GM12878 (cell line): ENCODE results near the gene DHCR7. TPM values are rescaled to one million over a fixed set of nuclear protein-coding genes. Genes with fewer than 3 reads are reported as not detected.

Experiments used
- ATAC-seq: fragments of 200-7000 bp; cut with Tn5 transposase; 3 replicates; pipeline ENCODE4 v1.9.1; 2020; ENCODE audit warnings: mild to moderate bottlenecking, moderate library complexity
- BruUV-seq: library from RNA; stranded (reverse); fragments of 400-500 nt; replicated peaks from 2 replicates; lab custom pipeline; 2021; lab: Mats Ljungman, UMichigan
- CTCF ChIA-PET: fragments of 300-600 bp; sonication (Branson Sonifier 250); formaldehyde crosslinking; extraction: SDS; loops from one replicate; lab custom pipeline; 2021; ENCODE audit warnings: inconsistent platforms; lab: Yijun Ruan, JAX
- POLR2A ChIA-PET: fragments of 350-600 bp; formaldehyde crosslinking; extraction: SDS; loops from one replicate; lab custom pipeline; 2021; ENCODE audit warnings: inconsistent platforms; lab: Charles Lee
- RAD21 ChIA-PET: fragments of 300-600 bp; sonication (Branson Sonifier 250); formaldehyde crosslinking; loops from one replicate; lab custom pipeline; 2023; ENCODE audit warnings: antibody characterized with exemption; ENCODE audit not compliant: unreplicated experiment; lab: Charles Lee
- SMC1A ChIA-PET: fragments of 300-600 bp; sonication (Branson Sonifier 250); formaldehyde crosslinking; loops from one replicate; lab custom pipeline; 2023; ENCODE audit not compliant: unreplicated experiment, uncharacterized antibody; lab: Charles Lee
- DNase-seq: peaks from one replicate; pipeline ENCODE4 v3.0.0-alpha.2; 2011; ENCODE audit warnings: low read depth, low spot score
- FAIRE-seq: peaks from 3 replicates; lab custom pipeline; 2011; peaks lifted over from hg19 to GRCh38; lab: Jason Lieb, UNC
- H2AFZ ChIP-seq: 2 replicates; pipeline ENCODE4 v1.6.0; 2011; ENCODE audit warnings: low read depth, low read length, control low read depth; ENCODE audit not compliant: control insufficient read depth
- H3K27ac ChIP-seq: 2 replicates; pipeline ENCODE4 v1.5.1; 2011; ENCODE audit warnings: control low read depth; ENCODE audit not compliant: control insufficient read depth, insufficient read depth
- H3K27me3 ChIP-seq, 2 experiments: replicated peaks in 1 of 2; 2 replicates each; pipeline versions ENCODE4 v1.6.0 to v1.6.1; 2011; ENCODE audit warnings: low read length in 1 of 2; ENCODE audit not compliant: control insufficient read depth in 2 of 2, insufficient read depth in 2 of 2
- H3K36me3 ChIP-seq, 2 experiments: 2 replicates each; pipeline ENCODE4 v1.5.1; 2011; ENCODE audit warnings: low read length in 1 of 2; ENCODE audit not compliant: control insufficient read depth in 2 of 2, insufficient read depth in 2 of 2
- H3K4me1 ChIP-seq: 2 replicates; pipeline ENCODE4 v1.6.1; 2011; ENCODE audit warnings: mild to moderate bottlenecking, low read length, moderate library complexity, mixed read lengths; ENCODE audit not compliant: control insufficient read depth, insufficient read depth
- H3K4me2 ChIP-seq: 2 replicates; pipeline ENCODE4 v1.6.0; 2011; ENCODE audit warnings: control low read depth; ENCODE audit not compliant: control insufficient read depth, insufficient read depth
- H3K4me3 ChIP-seq: fragments of 200-600 bp; sonication (generic); 2 replicates; pipeline ENCODE4 v1.5.1; 2016
- H3K79me2 ChIP-seq: 2 replicates; pipeline ENCODE4 v1.6.0; 2011; ENCODE audit warnings: low read length; ENCODE audit not compliant: control insufficient read depth, insufficient read depth
- H3K9ac ChIP-seq: 2 replicates; pipeline ENCODE4 v1.8.0; 2011; ENCODE audit warnings: low read length, control low read depth, mixed read lengths; ENCODE audit not compliant: control insufficient read depth, insufficient read depth
- H3K9me3 ChIP-seq: replicated peaks from 3 replicates; pipeline ENCODE4 v1.5.1; 2011; ENCODE audit warnings: mild to moderate bottlenecking, low read length; ENCODE audit not compliant: control insufficient read depth, insufficient read depth
- H4K20me1 ChIP-seq: 2 replicates; pipeline ENCODE4 v1.6.0; 2011; ENCODE audit not compliant: control insufficient read depth, insufficient read depth
- BACH1 ChIP-seq: fragments of 450-650 bp; IDR thresholded peaks from 2 replicates; pipeline ENCODE4 v1.6.1; 2017; ENCODE audit warnings: mild to moderate bottlenecking, borderline replicate concordance
- CREM ChIP-seq: IDR thresholded peaks from 2 replicates; pipeline ENCODE4 v1.6.1; 2014; ENCODE audit warnings: antibody characterized with exemption, low read depth
- HCFC1 ChIP-seq: fragments of 150-350 bp; IDR thresholded peaks from 2 replicates; pipeline ENCODE4 v1.6.1; 2014; ENCODE audit warnings: low read length
- HDGF ChIP-seq: fragments of 450-650 bp; IDR thresholded peaks from 2 replicates; pipeline ENCODE4 v1.6.1; 2016; ENCODE audit warnings: antibody characterized with exemption
- IKZF2 ChIP-seq, 2 experiments: fragments of 450-650 bp; IDR thresholded peaks; 2 replicates each; pipeline ENCODE4 v1.6.1; 2017; ENCODE audit warnings: mild to moderate bottlenecking in 2 of 2, moderate library complexity in 2 of 2
- LARP7 ChIP-seq: fragments of 450-650 bp; IDR thresholded peaks from 2 replicates; pipeline ENCODE4 v1.6.1; 2017; ENCODE audit warnings: mild to moderate bottlenecking
- NFIC ChIP-seq: IDR thresholded peaks from 2 replicates; pipeline ENCODE4 v1.6.1; 2012; ENCODE audit warnings: low read depth, mild to moderate bottlenecking, inconsistent platforms, low read length, moderate library complexity
- NR2F1 ChIP-seq: fragments of 450-650 bp; conservative IDR thresholded peaks from 2 replicates; pipeline ENCODE4 v1.6.1; 2017; ENCODE audit warnings: mild to moderate bottlenecking
- POLR2A ChIP-seq: IDR thresholded peaks from 2 replicates; pipeline ENCODE4 v1.6.1; 2011; ENCODE audit warnings: low read depth, mild to moderate bottlenecking, low read length
- POLR2AphosphoS2 ChIP-seq: IDR thresholded peaks from 2 replicates; pipeline ENCODE4 v1.6.1; 2011; ENCODE audit warnings: low read depth, mild to moderate bottlenecking, low read length, improper control_type of control experiment, moderate library complexity
- POLR2AphosphoS5 ChIP-seq: IDR thresholded peaks from 2 replicates; pipeline ENCODE4 v1.6.1; 2011; ENCODE audit warnings: mild to moderate bottlenecking, low read length, inconsistent platforms
- RELA ChIP-seq: fragments of 450-650 bp; IDR thresholded peaks from 2 replicates; pipeline ENCODE4 v1.8.0; 2014; ENCODE audit warnings: borderline replicate concordance; ENCODE audit not compliant: partially characterized antibody
- RUNX3 ChIP-seq: IDR thresholded peaks from 2 replicates; pipeline ENCODE4 v1.6.1; 2012; ENCODE audit warnings: low read length, inconsistent platforms
- SMAD1 ChIP-seq: fragments of 450-650 bp; IDR thresholded peaks from 2 replicates; pipeline ENCODE4 v1.6.1; 2018; ENCODE audit warnings: mild to moderate bottlenecking, low read depth; ENCODE audit not compliant: partially characterized antibody
- SPI1 ChIP-seq: IDR thresholded peaks from 2 replicates; pipeline ENCODE4 v1.6.1; 2011; ENCODE audit warnings: low read depth, mild to moderate bottlenecking, low read length, moderate library complexity, borderline replicate concordance; ENCODE audit not compliant: insufficient read depth
- STAT3 ChIP-seq: IDR thresholded peaks from 2 replicates; pipeline ENCODE4 v1.6.1; 2011; ENCODE audit warnings: low read depth, low read length, improper control_type of control experiment
- YBX1 ChIP-seq: fragments of 450-650 bp; IDR thresholded peaks from 2 replicates; pipeline ENCODE4 v1.6.1; 2016; ENCODE audit warnings: antibody characterized with exemption
- YY1 ChIP-seq: IDR thresholded peaks from 2 replicates; pipeline ENCODE4 v1.6.1; 2011; ENCODE audit warnings: low read depth, mild to moderate bottlenecking, low read length
- ZZZ3 ChIP-seq: IDR thresholded peaks from 2 replicates; pipeline ENCODE4 v1.6.1; 2011; ENCODE audit warnings: low read depth; ENCODE audit not compliant: control insufficient read depth, insufficient read length
- WGBS: methylation state at CpG from one replicate; pipeline ENCODE4 v1.1.6; 2016; ENCODE audit warnings: low lambda C conversion rate; ENCODE audit not compliant: insufficient replicate concordance, insufficient coverage; ENCODE audit errors: missing lambda C conversion rate; 5-methylcytosine and 5-hydroxymethylcytosine counted together
- in situ Hi-C: fragments of 300-500 bp; cut with MboI; formaldehyde crosslinking; loops from 9 replicates; pipeline ENCODE4 v1.14.3; 2018; ENCODE audit warnings: mixed read lengths
- intact Hi-C: fragments of 100-400 bp; cut with micrococcal nuclease; formaldehyde crosslinking; loops from one replicate; pipeline ENCODE4 v1.14.2; 2022; ENCODE audit not compliant: unreplicated experiment
- polyA plus RNA-seq, 11 experiments: library from polyadenylated mRNA; depleted of rRNA in 4 of 11; unstranded in 6 of 11; stranded (reverse) in 5 of 11; fragments of >200 nt; fragmentation: Nextera tagmentation in 4 of 11; fragmentation: Illumina TruSeq in 1 of 11; extraction: Ambion mirVana in 4 of 11; extraction: Trizol in 1 of 11; gene quantifications; 1 replicate in 1 of 11; 2 replicates in 10 of 11; pipeline versions ENCODE4 v1.2.1 to v1.2.3, GENCODE V29; 2011 to 2016; ENCODE audit warnings: inconsistent platforms in 2 of 11, missing spikeins in 2 of 11, low read depth in 1 of 11
- total RNA-seq, 4 experiments: library from RNA; depleted of rRNA in 3 of 4; stranded (reverse); fragments of >200 nt in 3 of 4; fragmentation: Illumina TruSeq in 1 of 4; extraction: Trizol in 1 of 4; gene quantifications; 2 replicates each; pipeline versions ENCODE4 v1.2.1 to v1.2.3, GENCODE V29; 2013 to 2021
- TF ChIP-seq, protein P1 (sequence below): IDR thresholded peaks from 2 replicates; pipeline ENCODE4 v1.6.1; 2011; ENCODE audit warnings: mild to moderate bottlenecking, low read depth, low read length, moderate library complexity; ENCODE audit not compliant: insufficient replicate concordance
- TF ChIP-seq, protein P2 (sequence below): fragments of 450-650 bp; formaldehyde crosslinking; IDR thresholded peaks from 2 replicates; pipeline ENCODE4 v1.4.0; 2020; ENCODE audit warnings: mild to moderate bottlenecking, moderate library complexity

Gene DHCR7
- total and polyA plus RNA-seq, 10 of the 15 experiments (the other 5 are each of a cell fraction or from before 2014, with no cell fraction given): 4.2 to 115 (median 57.8) TPM

DNA sequence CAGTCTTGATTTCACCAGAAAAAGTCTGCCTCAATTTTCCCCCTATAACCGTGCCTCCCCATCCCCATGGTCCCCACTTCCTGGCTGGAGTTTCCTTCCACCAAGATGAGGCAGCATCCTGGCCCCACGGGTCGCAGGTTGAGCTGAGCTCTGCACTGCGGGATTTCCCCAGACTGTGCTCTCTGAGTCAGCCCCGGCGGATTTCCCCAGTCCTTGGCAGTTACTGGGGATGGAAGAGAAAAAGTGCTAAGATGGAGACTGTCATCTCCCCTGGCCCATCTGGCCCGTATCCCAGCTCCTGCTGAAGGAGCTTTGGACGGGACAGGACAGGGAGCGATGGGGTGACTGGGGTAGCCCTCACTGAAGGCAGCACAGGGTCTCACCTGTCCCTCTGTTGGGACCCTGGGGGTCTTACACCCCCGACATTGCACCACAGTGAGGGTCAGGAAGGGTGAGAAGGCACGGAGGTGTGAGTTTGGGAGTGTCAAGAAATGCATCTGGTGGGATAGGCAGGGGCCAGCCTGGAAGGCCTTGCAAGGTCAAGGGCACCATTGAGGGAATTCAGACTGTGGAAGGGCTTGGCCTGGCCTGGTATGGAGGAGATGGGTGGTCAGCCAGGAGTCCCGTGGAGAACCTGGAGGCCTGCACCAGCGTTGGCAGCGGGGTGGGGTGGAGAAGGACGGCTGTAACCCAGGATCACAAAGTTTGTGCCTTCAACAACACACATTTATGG lies 41.3 kb upstream of the DHCR7 start:
- ChIA-PET CTCF (interaction anchor here (0.7 to 1.6 kb wide), 2 partner anchors 91 to 1004 kb away, joined by 3 to 6 read pairs; no protein-coding TSS in a partner anchor), SMC1A (interaction anchor here (1.4 kb wide), 1 partner anchor 39 kb away, joined by 3 read pairs; no protein-coding TSS in a partner anchor), RAD21 (interaction anchor here (0.6 kb wide), 1 partner anchor 63 kb away, joined by 3 read pairs; no protein-coding TSS in a partner anchor), POLR2A (interaction anchor here (1.0 to 1.7 kb wide), 4 partner anchors 37 to 53 kb away, joined by 3 to 6 read pairs (median 4); partner anchors contain the start of genes DHCR7 and NADSYN1)
- no TSS peak for BruUV-seq
- Histone ChIP-seq H3K9me3 (no peaks in the 10 kb centered on the region), H3K27me3 (no peaks in the 10 kb centered on the region), H2AFZ (no peak overlapping the region), H3K9ac (no peak overlapping the region), H3K79me2 (no peaks in the 10 kb centered on the region), H4K20me1 (no peaks in the 10 kb centered on the region), H3K27ac (peak overlapping the region; percentile 74), H3K4me3 (no peak overlapping the region), H3K36me3 (peaks cover 17 to 26% of the 10 kb centered on the region in 2 experiments; a peak in 3 of 4 replicates), H3K4me1 (peaks cover 11% of the 10 kb centered on the region), H3K4me2 (0 out of 2 replicates have a peak overlapping the region, but pooled peaks have one; percentile 21)
- peak; percentile 27 for DNase-seq
- in situ Hi-C loops: no loop called here
- FAIRE-seq: peak; percentile 65
- intact Hi-C loops: loop anchor here (1.0 kb wide), 1 partner anchor 51 kb away; no protein-coding TSS in a partner anchor
- peak; percentile 99 for ATAC-seq
- WGBS: 59% methylated on average over 15 of the region's 15 CpGs
- TF ChIP-seq POLR2AphosphoS5 (0 out of 2 replicates have a peak, but pooled peaks have one; percentile 22), RELA (peak; percentile 75), ZZZ3 (no peak), BACH1 (no peak), POLR2A (peak; percentile 36; the same call in 1 of the 2 replicates), SPI1 (0 out of 2 replicates have a peak, but pooled peaks have one; percentile 19), HDGF (peak; percentile 32; the same call in 1 of the 2 replicates), RUNX3 (peak; percentile 43; the same call in 1 of the 2 replicates), CREM (no peak), IKZF2 (IDR thresholded peaks at IDR 0.05) (peak in 1 of 2 experiments; percentile 40; a peak in 1 of 4 replicates), YY1 (peak; percentile 45; the same call in 1 of the 2 replicates), YBX1 (no peak), HCFC1 (no peak), NR2F1 (0 out of 2 replicates have a peak, but pooled peaks have one; percentile 13), SMAD1 (no peak), STAT3 (no peak), LARP7 (0 out of 2 replicates have a peak, but pooled peaks have one; percentile 38), NFIC (peak; percentile 26; the same call in 1 of the 2 replicates), POLR2AphosphoS2 (no peak)
- TF ChIP-seq, protein P1, sequence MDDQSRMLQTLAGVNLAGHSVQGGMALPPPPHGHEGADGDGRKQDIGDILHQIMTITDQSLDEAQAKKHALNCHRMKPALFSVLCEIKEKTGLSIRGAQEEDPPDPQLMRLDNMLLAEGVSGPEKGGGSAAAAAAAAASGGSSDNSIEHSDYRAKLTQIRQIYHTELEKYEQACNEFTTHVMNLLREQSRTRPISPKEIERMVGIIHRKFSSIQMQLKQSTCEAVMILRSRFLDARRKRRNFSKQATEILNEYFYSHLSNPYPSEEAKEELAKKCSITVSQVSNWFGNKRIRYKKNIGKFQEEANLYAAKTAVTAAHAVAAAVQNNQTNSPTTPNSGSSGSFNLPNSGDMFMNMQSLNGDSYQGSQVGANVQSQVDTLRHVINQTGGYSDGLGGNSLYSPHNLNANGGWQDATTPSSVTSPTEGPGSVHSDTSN: no peak
- TF ChIP-seq, protein P2, sequence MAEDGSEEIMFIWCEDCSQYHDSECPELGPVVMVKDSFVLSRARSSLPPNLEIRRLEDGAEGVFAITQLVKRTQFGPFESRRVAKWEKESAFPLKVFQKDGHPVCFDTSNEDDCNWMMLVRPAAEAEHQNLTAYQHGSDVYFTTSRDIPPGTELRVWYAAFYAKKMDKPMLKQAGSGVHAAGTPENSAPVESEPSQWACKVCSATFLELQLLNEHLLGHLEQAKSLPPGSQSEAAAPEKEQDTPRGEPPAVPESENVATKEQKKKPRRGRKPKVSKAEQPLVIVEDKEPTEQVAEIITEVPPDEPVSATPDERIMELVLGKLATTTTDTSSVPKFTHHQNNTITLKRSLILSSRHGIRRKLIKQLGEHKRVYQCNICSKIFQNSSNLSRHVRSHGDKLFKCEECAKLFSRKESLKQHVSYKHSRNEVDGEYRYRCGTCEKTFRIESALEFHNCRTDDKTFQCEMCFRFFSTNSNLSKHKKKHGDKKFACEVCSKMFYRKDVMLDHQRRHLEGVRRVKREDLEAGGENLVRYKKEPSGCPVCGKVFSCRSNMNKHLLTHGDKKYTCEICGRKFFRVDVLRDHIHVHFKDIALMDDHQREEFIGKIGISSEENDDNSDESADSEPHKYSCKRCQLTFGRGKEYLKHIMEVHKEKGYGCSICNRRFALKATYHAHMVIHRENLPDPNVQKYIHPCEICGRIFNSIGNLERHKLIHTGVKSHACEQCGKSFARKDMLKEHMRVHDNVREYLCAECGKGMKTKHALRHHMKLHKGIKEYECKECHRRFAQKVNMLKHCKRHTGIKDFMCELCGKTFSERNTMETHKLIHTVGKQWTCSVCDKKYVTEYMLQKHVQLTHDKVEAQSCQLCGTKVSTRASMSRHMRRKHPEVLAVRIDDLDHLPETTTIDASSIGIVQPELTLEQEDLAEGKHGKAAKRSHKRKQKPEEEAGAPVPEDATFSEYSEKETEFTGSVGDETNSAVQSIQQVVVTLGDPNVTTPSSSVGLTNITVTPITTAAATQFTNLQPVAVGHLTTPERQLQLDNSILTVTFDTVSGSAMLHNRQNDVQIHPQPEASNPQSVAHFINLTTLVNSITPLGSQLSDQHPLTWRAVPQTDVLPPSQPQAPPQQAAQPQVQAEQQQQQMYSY (CRISPR knock-in tag): no peak
